ENCODE results near the gene FGGY. TPM values are rescaled to one million over a fixed set of nuclear protein-coding genes. Genes with fewer than 3 reads are reported as not detected.
"Not testable (repeated sequence)": the region's sequence is repeated elsewhere in the genome, so short reads cannot be mapped to it uniquely, and the experiment has no call there.

FGGY gene
- total RNA-seq, 2 donors from 2014 or later: 6.7 to 8.5 TPM

- H3K27ac Mint-ChIP-seq: no peak overlapping the region
- DNase-seq: no peak
- ATAC-seq: no peak
- peaks cover 25% of the 10 kb centered on the region for H3K27me3 Mint-ChIP-seq
- H3K36me3 Mint-ChIP-seq (ENCODE audit: low read depth): no peaks in the 10 kb centered on the region
- no peaks in the 10 kb centered on the region for H3K9me3 ChIP-seq (ENCODE audit: control insufficient read depth, low read length, poor library complexity, severe bottlenecking)
- H3K4me1 Mint-ChIP-seq: peaks cover 7% of the 10 kb centered on the region
- H3K4me3 Mint-ChIP-seq: no peak overlapping the region
Observed at GRCh38 chr1:59703226-59703917, 406.5 kb downstream of the FGGY start.

GRCh38 chr1:59703918-59704378 is 407.1 kb downstream of the FGGY start:
- H3K4me1 Mint-ChIP-seq: peaks cover 5% of the 10 kb centered on the region
- no peaks in the 10 kb centered on the region for H3K9me3 ChIP-seq (ENCODE audit: control insufficient read depth, low read length, poor library complexity, severe bottlenecking)
- ATAC-seq: no peak
- no peaks in the 10 kb centered on the region for H3K36me3 Mint-ChIP-seq (ENCODE audit: low read depth)
- DNase-seq: no peak
- H3K4me3 Mint-ChIP-seq: no peak overlapping the region
- no peak overlapping the region for H3K27ac Mint-ChIP-seq
- peaks cover 25% of the 10 kb centered on the region for H3K27me3 Mint-ChIP-seq

DNA sequence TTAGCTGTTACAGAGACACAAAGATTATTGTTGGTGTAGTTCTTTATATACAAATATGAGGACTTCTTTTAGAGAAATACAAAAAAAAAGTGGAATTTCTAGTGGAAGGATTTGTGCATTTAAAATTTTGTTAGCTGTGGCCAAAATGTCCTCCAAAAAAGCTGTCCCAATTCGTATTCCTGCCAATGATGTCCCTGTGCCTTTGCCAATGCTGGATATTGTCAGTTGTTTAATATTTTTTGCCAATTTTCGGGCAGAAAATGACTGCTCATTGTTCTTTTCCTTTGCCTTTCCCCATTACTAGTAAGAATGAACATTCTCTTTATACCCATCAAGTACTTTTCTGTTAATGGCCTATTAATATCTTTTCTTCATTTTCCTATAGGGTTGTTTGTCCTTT is 407.8 kb downstream of the FGGY start:
- peaks cover 25% of the 10 kb centered on the region for H3K27me3 Mint-ChIP-seq
- H3K36me3 Mint-ChIP-seq (ENCODE audit: low read depth): peaks cover under 1% of the 10 kb centered on the region
- DNase-seq (no peak), ATAC-seq (no peak)
- H3K4me1 Mint-ChIP-seq: peaks cover 2% of the 10 kb centered on the region
- H3K9me3 ChIP-seq (ENCODE audit: control insufficient read depth, low read length, poor library complexity, severe bottlenecking): no peaks in the 10 kb centered on the region
- H3K4me3 Mint-ChIP-seq: no peak overlapping the region
- no peak overlapping the region for H3K27ac Mint-ChIP-seq

DNA sequence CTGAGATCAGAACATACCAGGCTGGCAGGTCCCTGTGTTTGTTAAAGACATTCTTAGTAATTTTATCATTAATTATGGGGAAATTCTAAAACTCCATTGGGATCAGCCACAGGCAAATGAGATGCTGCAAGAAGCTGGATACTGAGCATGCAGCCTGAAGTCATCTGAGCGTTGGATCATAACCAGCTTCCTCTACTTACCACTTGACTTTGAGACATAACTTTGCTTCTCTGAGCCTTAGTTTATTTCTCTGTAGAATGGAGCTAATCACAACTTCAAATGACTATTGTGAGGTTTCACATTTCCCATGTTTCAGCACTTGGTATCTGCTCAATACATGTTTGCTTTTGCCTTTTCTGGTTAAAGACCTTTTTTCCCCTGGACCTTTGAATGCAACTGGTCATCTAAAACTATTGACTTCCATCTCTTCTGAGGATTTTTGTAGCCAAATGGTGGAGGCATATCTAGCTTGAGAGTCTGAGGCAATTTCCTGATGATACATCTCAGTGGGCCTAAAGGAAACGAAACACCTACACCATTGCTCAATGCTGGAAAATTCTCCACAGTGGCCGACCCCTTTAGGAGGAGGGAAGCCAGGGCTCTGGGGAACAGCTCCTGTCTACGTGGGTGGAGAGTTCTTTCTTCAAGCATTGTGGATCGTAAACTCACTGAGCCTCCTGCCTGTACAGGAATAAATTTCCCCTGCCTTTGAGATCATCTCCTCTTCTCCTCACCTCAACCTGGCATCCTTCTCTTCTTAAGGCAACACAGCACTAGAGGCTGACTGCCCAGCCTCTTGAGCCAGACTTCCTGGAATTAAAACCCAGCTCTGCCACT is 408.8 kb downstream of the FGGY start:
- Mint-ChIP-seq H3K27ac (no peak overlapping the region), H3K27me3 (peaks cover 22% of the 10 kb centered on the region), H3K4me1 (peaks cover 2% of the 10 kb centered on the region), H3K4me3 (no peak overlapping the region), H3K36me3 (ENCODE audit: low read depth) (peaks cover 2% of the 10 kb centered on the region)
- H3K9me3 ChIP-seq (ENCODE audit: control insufficient read depth, low read length, poor library complexity, severe bottlenecking): no peaks in the 10 kb centered on the region
- DNase-seq (no peak), ATAC-seq (no peak)

GRCh38 chr1:59706303-59706599 is 409.4 kb downstream of the FGGY start:
- peaks cover 2% of the 10 kb centered on the region for H3K4me1 Mint-ChIP-seq
- no peak overlapping the region for H3K27ac Mint-ChIP-seq
- no peak for ATAC-seq
- no peak overlapping the region for H3K4me3 Mint-ChIP-seq
- DNase-seq: no peak
- peaks cover 17% of the 10 kb centered on the region for H3K27me3 Mint-ChIP-seq
- peaks cover 2% of the 10 kb centered on the region for H3K36me3 Mint-ChIP-seq (ENCODE audit: low read depth)
- H3K9me3 ChIP-seq (ENCODE audit: control insufficient read depth, low read length, poor library complexity, severe bottlenecking): no peaks in the 10 kb centered on the region

DNA sequence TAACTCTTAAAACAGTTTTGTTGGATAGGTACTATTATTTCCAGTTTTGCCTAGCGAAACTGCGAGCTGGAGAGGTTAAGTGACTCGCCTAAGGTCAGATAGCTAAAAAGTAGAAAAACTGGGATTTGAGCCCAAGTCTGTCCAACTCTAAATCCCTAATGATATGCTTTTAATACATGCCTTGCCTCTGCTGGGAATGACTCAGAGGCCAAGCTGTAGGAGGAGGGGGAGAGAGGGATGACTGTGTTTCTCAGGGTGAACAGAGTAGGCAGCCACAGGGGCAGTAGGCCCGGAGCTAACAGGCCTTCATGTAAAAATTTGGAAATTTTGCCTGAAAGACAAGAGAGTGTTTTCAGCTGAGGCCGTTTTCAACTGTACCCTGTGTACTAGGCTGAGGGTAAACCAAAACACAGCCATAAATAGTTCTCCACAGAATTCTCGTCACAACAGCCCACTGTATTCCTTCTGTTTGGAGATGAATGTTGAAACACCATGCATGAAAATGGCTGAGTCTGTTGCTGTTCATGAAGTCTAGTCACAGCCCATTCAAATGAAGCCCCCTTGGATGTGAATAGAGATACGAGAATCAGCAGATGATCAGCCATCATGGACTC is 410.4 kb downstream of the FGGY start:
- H3K9me3 ChIP-seq (ENCODE audit: control insufficient read depth, low read length, poor library complexity, severe bottlenecking): no peaks in the 10 kb centered on the region
- no peak overlapping the region for H3K27ac Mint-ChIP-seq
- peaks cover 2% of the 10 kb centered on the region for H3K36me3 Mint-ChIP-seq (ENCODE audit: low read depth)
- no peak overlapping the region for H3K4me3 Mint-ChIP-seq
- H3K4me1 Mint-ChIP-seq: peaks cover 2% of the 10 kb centered on the region
- DNase-seq: no peak
- no peak for ATAC-seq
- H3K27me3 Mint-ChIP-seq: peaks cover 11% of the 10 kb centered on the region

DNA sequence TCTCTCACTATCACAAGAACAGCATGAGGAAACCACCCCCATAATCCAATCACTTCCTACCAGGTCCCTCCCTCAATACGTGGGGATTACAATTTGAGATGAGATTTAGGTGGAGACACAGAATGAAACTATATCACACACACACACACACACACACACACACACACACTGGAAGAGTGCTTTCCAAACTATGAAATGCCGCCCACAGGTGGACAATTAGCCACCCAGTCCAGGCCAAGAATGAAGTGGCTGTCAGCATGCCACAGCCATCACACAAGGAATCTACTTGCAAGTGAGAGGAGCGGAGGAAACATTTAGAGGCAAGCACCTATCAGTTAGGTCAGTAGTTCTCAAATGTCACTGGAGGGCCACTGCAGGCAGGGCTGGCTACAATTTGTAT is 412.4 kb downstream of the FGGY start:
- H3K9me3 ChIP-seq (ENCODE audit: control insufficient read depth, low read length, poor library complexity, severe bottlenecking): no peaks in the 10 kb centered on the region
- no peak overlapping the region for H3K27ac Mint-ChIP-seq
- peaks cover 11% of the 10 kb centered on the region for H3K27me3 Mint-ChIP-seq

GRCh38 chr1:59710920-59711319 is 414.0 kb downstream of the FGGY start:
- not testable (repeated sequence) for H3K9me3 ChIP-seq (ENCODE audit: control insufficient read depth, low read length, poor library complexity, severe bottlenecking); DNase-seq; H3K36me3 Mint-ChIP-seq (ENCODE audit: low read depth); H3K4me1 Mint-ChIP-seq; H3K4me3 Mint-ChIP-seq; H3K27ac Mint-ChIP-seq; ATAC-seq; H3K27me3 Mint-ChIP-seq

More for the DNA sequence above, 412.4 kb downstream of the FGGY start:
- no peak for DNase-seq
- H3K36me3 Mint-ChIP-seq (ENCODE audit: low read depth): peaks cover 2% of the 10 kb centered on the region
- H3K4me3 Mint-ChIP-seq: no peak overlapping the region
- H3K4me1 Mint-ChIP-seq: no peaks in the 10 kb centered on the region
- ATAC-seq: no peak

- no peaks in the 10 kb centered on the region for H3K4me1 Mint-ChIP-seq
- no peaks in the 10 kb centered on the region for H3K9me3 ChIP-seq (ENCODE audit: control insufficient read depth, low read length, poor library complexity, severe bottlenecking)
- no peak overlapping the region for H3K4me3 Mint-ChIP-seq
- no peaks in the 10 kb centered on the region for H3K27me3 Mint-ChIP-seq
- ATAC-seq (no peak), DNase-seq (no peak)
- H3K27ac Mint-ChIP-seq: no peak overlapping the region
- H3K36me3 Mint-ChIP-seq (ENCODE audit: low read depth): peaks cover 2% of the 10 kb centered on the region
Observed at GRCh38 chr1:59714219-59714618, 417.3 kb downstream of the FGGY start.

- H3K27ac Mint-ChIP-seq: no peak overlapping the region
- no peaks in the 10 kb centered on the region for H3K27me3 Mint-ChIP-seq
- ATAC-seq (no peak), DNase-seq (no peak)
- no peaks in the 10 kb centered on the region for H3K9me3 ChIP-seq (ENCODE audit: control insufficient read depth, low read length, poor library complexity, severe bottlenecking)
- no peaks in the 10 kb centered on the region for H3K4me1 Mint-ChIP-seq
- no peaks in the 10 kb centered on the region for H3K36me3 Mint-ChIP-seq (ENCODE audit: low read depth)
- H3K4me3 Mint-ChIP-seq: no peak overlapping the region
Observed at GRCh38 chr1:59714966-59715365, 418.1 kb downstream of the FGGY start.

DNA sequence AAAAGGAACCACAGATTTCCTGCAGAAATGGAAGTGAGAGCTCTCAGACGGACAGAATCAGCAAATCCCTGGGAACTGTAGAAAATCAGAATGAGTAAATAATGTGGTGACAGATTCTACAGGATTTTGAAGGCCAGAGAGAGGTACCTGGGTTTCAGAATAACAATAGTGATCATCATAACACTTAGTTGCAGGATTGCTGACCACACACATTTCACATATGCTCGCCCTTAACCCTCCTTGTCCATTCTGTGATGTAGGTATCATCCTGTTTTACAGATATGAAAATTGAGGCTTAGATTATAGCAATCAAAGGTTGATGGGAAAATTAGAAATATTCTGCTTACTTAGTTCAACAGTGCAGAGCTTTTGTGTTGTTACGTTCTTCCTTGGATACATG is 419.9 kb downstream of the FGGY start:
- H3K36me3 Mint-ChIP-seq (ENCODE audit: low read depth): no peaks in the 10 kb centered on the region
- no peaks in the 10 kb centered on the region for H3K27me3 Mint-ChIP-seq
- no peaks in the 10 kb centered on the region for H3K9me3 ChIP-seq (ENCODE audit: control insufficient read depth, low read length, poor library complexity, severe bottlenecking)
- H3K27ac Mint-ChIP-seq: no peak overlapping the region
- H3K4me1 Mint-ChIP-seq: no peaks in the 10 kb centered on the region
- ATAC-seq (no peak), DNase-seq (no peak)
- H3K4me3 Mint-ChIP-seq: no peak overlapping the region

- Mint-ChIP-seq H3K27ac (no peak overlapping the region), H3K27me3 (no peaks in the 10 kb centered on the region), H3K4me1 (no peaks in the 10 kb centered on the region), H3K36me3 (ENCODE audit: low read depth) (no peaks in the 10 kb centered on the region), H3K4me3 (no peak overlapping the region)
- DNase-seq (no peak), ATAC-seq (no peak)
- H3K9me3 ChIP-seq (ENCODE audit: control insufficient read depth, low read length, poor library complexity, severe bottlenecking): no peaks in the 10 kb centered on the region
Observed at GRCh38 chr1:59718064-59718988, 421.4 kb downstream of the FGGY start.

- H3K27ac Mint-ChIP-seq: no peak overlapping the region
- no peaks in the 10 kb centered on the region for H3K27me3 Mint-ChIP-seq
Observed at GRCh38 chr1:59718989-59719360, 422.1 kb downstream of the FGGY start.

More at GRCh38 chr1:59718989-59719360, 422.1 kb downstream of the FGGY start:
- ATAC-seq: no peak
- no peaks in the 10 kb centered on the region for H3K9me3 ChIP-seq (ENCODE audit: control insufficient read depth, low read length, poor library complexity, severe bottlenecking)
- H3K4me3 Mint-ChIP-seq: no peak overlapping the region
- H3K36me3 Mint-ChIP-seq (ENCODE audit: low read depth): no peaks in the 10 kb centered on the region
- H3K4me1 Mint-ChIP-seq: no peaks in the 10 kb centered on the region
- DNase-seq: no peak
